SW480 (cell line): Measurements from ENCODE around the gene SND1.
A peak's percentile ranks its signal among the peaks of the same experiment; 100 is the strongest.

ENCODE experiments used
- DNase-seq: peaks from one replicate; pipeline ENCODE4 v3.0.0-alpha.2; 2016; ENCODE audit warnings: low spot score

The SND1 gene

GRCh38 chr7:128115821-128116723 lies 464.1 kb downstream of the SND1 start:
- no peak for DNase-seq

DNA sequence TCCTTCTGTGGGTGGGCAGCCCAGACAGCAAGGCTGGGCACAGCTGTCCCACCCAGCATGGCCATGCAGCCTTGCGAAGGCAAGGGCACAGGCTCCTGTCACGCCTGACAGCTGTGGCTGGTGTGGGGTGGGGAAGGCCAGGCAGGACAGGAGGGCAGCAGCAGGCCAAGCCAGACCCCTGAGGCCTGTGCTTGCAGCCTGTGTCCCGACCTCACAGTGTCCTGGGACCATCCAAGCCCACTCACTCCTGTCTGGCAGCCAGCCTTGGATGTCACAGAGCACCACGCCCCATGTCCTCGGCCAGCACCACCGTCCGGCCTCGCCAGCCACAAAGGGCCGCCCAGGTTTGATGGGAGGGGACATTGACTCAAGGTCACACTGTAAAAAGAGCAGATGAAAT lies 464.7 kb downstream of the SND1 start:
- no peak for DNase-seq

DNA sequence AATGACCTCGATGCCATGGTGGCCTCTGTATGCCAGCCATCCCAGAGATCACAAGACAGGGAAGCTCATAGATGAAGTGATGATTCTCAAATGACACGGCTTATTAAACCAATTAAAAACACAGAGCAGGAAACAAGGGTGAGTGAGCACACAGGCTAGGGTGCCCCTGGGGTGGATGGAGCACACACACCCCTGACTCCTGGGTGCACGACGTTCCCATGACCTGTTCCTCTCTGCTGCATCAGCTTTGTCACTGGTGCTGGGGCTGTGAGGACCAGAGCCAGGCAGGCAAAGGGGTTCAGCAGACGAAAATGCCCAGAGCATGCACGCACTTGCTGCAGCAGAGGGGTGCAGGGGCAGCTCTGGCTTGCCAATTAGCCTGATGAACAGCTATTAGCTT lies 465.7 kb downstream of the SND1 start:
- DNase-seq = no peak

- DNase-seq = no peak
These were observed 467.0 kb downstream of the SND1 start for GRCh38 chr7:128119036-128119435.

DNA sequence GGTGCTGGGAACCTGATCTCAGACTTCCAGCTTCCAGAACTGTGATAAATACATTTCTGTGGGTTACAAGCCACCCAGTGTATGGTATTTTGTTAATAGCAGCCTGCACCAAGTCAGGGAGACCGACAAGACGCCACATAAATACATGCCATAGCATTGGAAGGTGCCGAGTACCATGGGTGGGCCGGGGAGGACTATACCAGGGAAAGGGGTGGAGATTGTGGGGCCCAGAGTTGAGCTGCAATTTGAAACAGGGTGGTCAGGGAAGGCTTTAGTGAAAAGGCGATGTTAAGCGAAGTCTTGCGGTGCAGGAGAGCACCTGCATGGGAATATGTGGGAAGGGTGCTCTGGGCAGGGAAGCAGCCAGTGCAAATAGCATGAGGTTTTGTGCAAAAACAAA lies 468.1 kb downstream of the SND1 start:
- DNase-seq = no peak

- no peak for DNase-seq
These were observed 469.0 kb downstream of the SND1 start for GRCh38 chr7:128120976-128121490.

DNA sequence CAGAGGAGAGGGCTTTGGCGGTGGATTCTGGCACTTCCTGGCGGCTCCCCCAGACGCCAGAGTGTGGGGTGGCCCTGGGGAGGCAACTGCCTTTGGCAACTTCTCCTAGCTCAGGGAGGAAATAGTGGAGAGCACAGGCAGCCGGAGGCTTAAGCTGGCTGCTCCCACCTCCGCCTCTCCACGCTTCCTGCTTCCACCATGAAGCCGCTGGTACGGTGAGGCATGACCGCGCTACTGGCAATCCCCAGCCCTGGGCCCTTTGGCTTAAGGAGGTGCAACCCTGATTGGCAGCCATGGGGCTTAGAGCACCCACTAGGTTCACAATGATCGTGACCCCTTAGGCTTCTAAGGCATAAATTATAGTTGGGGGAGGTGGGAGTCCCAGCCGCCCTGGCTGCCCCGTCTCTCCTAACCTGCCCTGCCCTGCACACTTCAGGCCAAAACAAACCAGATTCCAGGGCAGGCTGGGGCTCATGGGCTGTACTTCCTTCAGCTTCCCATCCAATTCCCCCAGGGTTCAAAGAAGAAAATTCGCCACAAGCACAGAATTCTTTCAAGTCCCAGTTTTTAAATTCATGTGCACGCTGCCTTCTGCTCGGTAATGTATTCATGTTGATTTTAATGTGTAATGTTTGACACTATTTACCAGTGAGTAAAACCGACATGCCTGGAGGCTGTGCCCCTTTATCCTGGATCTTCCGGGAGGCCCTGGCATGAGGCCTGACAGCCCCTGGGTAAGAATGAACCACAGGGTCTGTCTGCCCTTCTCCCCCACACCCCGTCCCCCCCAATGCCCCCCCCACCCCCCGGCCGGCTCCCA lies 469.9 kb downstream of the SND1 start:
- DNase-seq = no peak

GRCh38 chr7:128122576-128123290 lies 470.7 kb downstream of the SND1 start:
- no peak for DNase-seq

DNA sequence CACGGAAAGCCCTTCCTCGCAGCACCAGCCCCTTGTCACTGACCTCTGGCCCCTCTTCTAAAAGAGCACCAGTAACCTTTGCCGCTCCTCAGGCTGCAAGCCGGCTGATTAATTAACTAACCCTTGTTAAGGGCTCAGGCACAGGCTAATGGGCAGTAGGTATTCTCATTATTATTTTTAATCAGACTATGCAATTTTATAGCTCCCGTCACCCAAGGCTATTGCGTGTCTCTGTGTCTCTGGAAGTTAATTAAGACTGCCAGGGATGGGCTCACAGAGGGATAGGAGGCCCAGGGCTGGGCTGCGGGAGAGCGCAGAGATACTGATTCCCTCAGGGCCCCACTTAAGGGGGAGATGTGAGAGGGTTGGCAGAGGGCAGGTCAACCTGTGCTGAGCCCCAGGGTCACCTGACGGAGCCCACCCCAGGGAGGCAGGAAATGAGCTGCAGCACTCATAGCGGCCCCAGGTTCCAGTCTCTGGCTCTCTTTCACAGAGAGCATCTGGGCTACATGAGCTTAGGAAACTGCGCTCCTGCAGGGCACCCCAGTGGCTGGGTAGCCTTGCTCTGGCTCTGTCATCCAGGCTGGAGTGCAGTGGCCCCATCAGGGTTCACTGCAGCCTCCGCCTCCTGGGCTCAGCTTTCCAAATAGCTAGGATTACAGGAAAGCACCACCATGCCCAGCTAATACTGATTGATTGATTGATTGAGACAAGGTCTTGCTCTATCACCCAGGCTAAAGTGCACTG lies 471.5 kb downstream of the SND1 start:
- no peak for DNase-seq

GRCh38 chr7:128124786-128125185 lies 472.8 kb downstream of the SND1 start:
- DNase-seq = no peak

- DNase-seq = no peak
These were observed 473.8 kb downstream of the SND1 start for GRCh38 chr7:128125816-128126215.

- no peak for DNase-seq
These were observed 476.4 kb downstream of the SND1 start for GRCh38 chr7:128128401-128128800.

- DNase-seq = no peak
These were observed 477.4 kb downstream of the SND1 start for GRCh38 chr7:128129224-128129864.

DNA sequence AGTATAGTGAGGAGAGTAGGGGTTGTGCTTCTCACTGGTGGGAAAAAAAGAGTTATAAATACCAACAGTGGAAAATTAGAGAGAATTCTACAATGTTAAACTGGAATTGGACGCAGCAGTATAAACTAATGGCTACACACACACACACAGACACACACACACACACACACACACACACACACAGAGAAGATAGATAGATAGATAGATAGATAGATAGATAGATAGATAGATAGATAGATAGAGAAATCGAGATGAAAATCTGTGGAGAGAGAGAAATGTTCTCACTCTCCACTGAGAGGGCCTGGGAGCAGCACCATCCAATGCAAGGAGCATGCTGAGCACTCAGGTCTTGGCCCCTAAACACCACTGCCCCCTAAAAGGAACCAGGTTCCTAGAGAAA lies 479.1 kb downstream of the SND1 start:
- DNase-seq = no peak

DNA sequence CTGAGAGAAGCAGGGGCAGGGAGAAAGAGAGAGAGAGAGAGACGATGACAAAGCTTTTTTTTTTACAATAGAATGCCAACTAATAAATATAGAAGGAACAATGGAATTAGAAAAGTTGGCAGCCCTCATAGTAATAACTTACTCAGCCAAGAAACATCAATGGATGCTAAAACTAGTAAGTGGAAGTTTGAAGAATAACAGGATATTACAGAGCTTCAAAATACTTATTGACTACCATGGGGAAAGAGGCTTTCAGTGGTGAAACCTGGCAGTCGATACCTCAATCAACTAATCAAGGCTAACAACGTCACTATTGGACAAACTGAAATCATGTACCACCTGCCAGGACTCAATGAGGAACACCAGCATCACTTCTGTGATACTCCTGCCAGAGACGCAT lies 479.7 kb downstream of the SND1 start:
- no peak for DNase-seq

DNA sequence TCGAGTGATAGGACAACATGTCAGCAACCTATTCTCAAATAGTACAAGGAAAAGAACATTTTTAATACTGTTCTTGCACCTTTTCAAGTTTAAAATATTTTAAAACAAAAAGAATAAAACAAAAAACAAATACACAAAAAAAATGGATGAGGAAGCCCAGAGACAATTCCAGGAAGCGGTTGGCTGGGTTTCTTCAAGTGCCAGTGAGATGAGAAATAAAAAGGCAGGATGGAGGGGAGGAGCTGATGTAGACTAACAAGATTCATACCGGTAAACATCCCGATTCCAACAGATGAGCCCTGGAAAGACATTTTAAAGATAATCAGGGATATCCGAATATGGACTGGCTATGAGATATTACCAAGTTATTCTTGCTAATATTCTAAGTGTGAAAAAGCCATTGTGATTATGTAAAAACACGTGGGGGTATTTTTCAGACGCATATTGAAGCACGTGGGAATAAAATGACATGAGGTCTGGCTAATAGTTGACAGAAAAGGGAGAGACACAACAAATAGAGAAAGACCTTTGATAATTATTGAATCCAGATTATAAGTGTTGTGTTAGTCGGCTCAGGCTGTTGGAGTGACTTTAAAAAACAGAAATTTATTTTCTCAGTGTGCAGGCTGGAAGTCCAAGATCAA lies 480.6 kb downstream of the SND1 start:
- DNase-seq = no peak

GRCh38 chr7:128135159-128135514 lies 483.1 kb downstream of the SND1 start:
- peak; percentile 34 for DNase-seq

DNA sequence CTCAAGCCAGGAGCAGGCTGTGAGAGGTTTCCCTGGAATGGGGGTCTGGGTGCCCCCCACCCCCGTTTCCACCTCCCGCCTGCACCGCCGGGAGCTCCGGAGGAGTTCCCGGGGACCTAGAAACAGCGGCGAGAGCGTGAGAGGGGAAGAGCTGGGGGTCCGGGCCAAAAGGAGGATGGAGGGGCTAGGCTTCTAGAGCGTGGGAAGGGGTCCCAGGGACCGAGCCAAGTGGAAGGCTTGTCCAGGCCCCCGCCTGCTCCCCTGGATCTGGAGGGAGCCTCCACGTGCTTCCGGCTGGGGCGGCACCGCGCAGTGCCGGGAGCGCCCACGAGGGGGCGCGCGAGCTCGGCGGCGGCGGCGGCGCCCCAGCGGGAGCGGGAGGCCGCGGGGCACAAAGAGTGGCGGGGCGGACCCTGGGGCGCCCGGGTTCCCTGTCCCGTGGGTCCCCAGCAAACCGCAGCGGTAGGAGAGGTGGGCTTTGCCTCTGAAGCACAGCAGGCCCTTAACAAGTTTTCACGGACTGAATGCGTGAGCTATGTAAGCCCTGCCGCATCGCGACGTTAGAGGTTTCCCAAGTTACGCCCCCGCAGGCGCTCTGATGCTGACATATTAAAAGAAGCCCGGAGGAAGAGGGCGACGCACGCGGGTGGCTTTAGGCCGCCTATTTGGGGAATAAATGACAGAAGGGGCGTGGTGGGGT lies 483.7 kb downstream of the SND1 start:
- DNase-seq = peak; percentile 54

GRCh38 chr7:128136215-128136597 lies 484.2 kb downstream of the SND1 start:
- no peak for DNase-seq

DNA sequence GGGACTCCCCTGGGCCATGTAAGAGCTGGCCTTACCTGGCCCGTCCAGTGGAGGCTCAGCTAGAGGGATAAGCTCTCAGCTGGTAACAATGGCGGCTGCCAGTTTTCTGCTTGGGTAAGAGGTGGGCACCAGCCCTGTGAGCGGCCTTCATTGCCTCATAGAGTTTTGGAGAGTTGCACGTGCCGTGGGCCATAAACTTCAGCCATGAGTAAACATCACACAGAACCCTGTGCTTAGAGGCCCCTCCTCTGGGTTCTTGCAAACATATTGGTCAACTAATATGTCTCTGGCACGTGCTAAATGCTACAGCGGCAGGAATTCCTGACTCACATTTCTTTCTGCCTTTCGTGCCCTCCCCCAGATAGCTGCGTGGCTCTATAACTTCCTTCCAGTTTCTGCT lies 485.2 kb downstream of the SND1 start:
- DNase-seq = peak; percentile 60
